OCI-LY1 (cell line): ENCODE measurements around the gene TSHR.
"Not testable (repeated sequence)": the region's sequence is repeated elsewhere in the genome, so short reads cannot be mapped to it uniquely, and the experiment has no call there.

Experiments
- H2AFZ ChIP-seq: fragments of 200-600 bp; sonication (generic), shearing (Covaris generic); 2 replicates; pipeline ENCODE4 v1.6.0; 2014; ENCODE audit warnings: antibody characterized with exemption, mild to moderate bottlenecking, low read length
- H3F3A ChIP-seq: fragments of 200-600 bp; sonication (generic), shearing (Covaris generic); 2 replicates; pipeline ENCODE4 v1.6.0; 2014; ENCODE audit warnings: mild to moderate bottlenecking, antibody characterized with exemption, low read length, moderate library complexity; ENCODE audit not compliant: insufficient read depth
- H3K27ac ChIP-seq: fragments of 200-600 bp; sonication (generic); 2 replicates; pipeline ENCODE4 v1.5.1; 2014; ENCODE audit warnings: low read length, mixed run types, mild to moderate bottlenecking, low read depth; ENCODE audit not compliant: poor library complexity, severe bottlenecking
- H3K27me3 ChIP-seq: fragments of 200-600 bp; sonication (generic); 2 replicates; pipeline ENCODE4 v1.6.0; 2014; ENCODE audit warnings: antibody characterized with exemption, mild to moderate bottlenecking, low read length, moderate library complexity; ENCODE audit not compliant: insufficient read depth
- H3K36me3 ChIP-seq: fragments of 200-600 bp; sonication (generic); 2 replicates; pipeline ENCODE4 v1.6.1; 2014; ENCODE audit warnings: mild to moderate bottlenecking, antibody characterized with exemption, low read length, moderate library complexity, mixed read lengths; ENCODE audit not compliant: insufficient read depth
- H3K4me1 ChIP-seq: fragments of 200-600 bp; sonication (generic); 2 replicates; pipeline ENCODE4 v1.5.1; 2014; ENCODE audit warnings: mild to moderate bottlenecking, low read length, moderate library complexity; ENCODE audit not compliant: insufficient read depth, severe bottlenecking
- H3K4me2 ChIP-seq: fragments of 200-600 bp; sonication (generic), shearing (Covaris generic); 2 replicates; pipeline ENCODE4 v1.6.1; 2014; ENCODE audit warnings: low read length
- H3K4me3 ChIP-seq: fragments of 200-600 bp; sonication (generic); 2 replicates; pipeline ENCODE4 v1.5.1; 2014; ENCODE audit warnings: low read length, low read depth, mild to moderate bottlenecking, mixed read lengths; ENCODE audit not compliant: poor library complexity, severe bottlenecking
- H3K79me2 ChIP-seq: fragments of 200-600 bp; shearing (Covaris generic); 2 replicates; pipeline ENCODE4 v1.6.1; 2016; ENCODE audit warnings: mixed run types, low read length, mixed read lengths; ENCODE audit not compliant: insufficient read depth
- H3K9ac ChIP-seq: fragments of 200-600 bp; sonication (generic), shearing (Covaris generic); 2 replicates; pipeline ENCODE4 v1.6.1; 2014; ENCODE audit warnings: mild to moderate bottlenecking, low read length, mixed read lengths
- H3K9me2 ChIP-seq: fragments of 200-600 bp; sonication (generic), shearing (Covaris generic); 2 replicates; pipeline ENCODE4 v1.6.1; 2014; ENCODE audit warnings: low read depth, mild to moderate bottlenecking, low read length, mixed read lengths
- H3K9me3 ChIP-seq: fragments of 200-600 bp; shearing (Covaris generic); 2 replicates; pipeline ENCODE4 v1.6.1; 2014; ENCODE audit warnings: low read length, mixed read lengths
- H4K20me1 ChIP-seq: fragments of 200-600 bp; sonication (generic), shearing (Covaris generic); 2 replicates; pipeline ENCODE4 v1.6.0; 2016; ENCODE audit warnings: mild to moderate bottlenecking, low read length; ENCODE audit not compliant: insufficient read depth
- EZH2 ChIP-seq: fragments of 200-600 bp; sonication (generic), shearing (Covaris generic); IDR thresholded peaks from 2 replicates; pipeline ENCODE4 v1.8.0; 2017; ENCODE audit warnings: borderline replicate concordance, mixed run types, mild to moderate bottlenecking, antibody characterized with exemption, low read length, moderate library complexity, mixed read lengths
- TF ChIP-seq, protein P1 (sequence below): fragments of 200-600 bp; sonication (generic), shearing (Covaris generic); IDR thresholded peaks from 2 replicates; pipeline ENCODE4 v1.5.1; 2017; ENCODE audit warnings: mild to moderate bottlenecking, antibody characterized with exemption, low read length, moderate library complexity, mixed read lengths

Gene TSHR

DNA sequence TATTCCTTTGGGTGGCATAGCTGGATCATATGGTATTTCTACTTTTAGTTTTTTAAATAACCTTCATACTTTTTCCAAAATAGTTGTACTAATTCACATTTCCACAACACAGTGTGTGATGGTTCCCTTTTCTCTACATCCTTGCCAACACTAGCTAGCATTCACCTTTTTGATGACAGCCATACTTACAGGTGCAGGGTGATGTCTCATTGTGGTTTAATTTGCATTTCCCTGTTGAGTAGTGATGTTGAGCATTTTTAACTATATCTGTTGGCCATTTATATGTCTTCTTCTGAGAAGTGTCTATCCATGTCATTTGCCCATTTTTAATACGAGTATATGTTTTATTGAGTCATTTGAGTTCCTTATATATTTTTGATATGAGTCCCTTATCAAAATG, 96.1 kb downstream of the TSHR start:
- H3K4me3 ChIP-seq = no peak overlapping the region
- H3K27ac ChIP-seq = no peak overlapping the region
- TF ChIP-seq, protein P1, sequence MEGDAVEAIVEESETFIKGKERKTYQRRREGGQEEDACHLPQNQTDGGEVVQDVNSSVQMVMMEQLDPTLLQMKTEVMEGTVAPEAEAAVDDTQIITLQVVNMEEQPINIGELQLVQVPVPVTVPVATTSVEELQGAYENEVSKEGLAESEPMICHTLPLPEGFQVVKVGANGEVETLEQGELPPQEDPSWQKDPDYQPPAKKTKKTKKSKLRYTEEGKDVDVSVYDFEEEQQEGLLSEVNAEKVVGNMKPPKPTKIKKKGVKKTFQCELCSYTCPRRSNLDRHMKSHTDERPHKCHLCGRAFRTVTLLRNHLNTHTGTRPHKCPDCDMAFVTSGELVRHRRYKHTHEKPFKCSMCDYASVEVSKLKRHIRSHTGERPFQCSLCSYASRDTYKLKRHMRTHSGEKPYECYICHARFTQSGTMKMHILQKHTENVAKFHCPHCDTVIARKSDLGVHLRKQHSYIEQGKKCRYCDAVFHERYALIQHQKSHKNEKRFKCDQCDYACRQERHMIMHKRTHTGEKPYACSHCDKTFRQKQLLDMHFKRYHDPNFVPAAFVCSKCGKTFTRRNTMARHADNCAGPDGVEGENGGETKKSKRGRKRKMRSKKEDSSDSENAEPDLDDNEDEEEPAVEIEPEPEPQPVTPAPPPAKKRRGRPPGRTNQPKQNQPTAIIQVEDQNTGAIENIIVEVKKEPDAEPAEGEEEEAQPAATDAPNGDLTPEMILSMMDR = no peak
- no peak for TF ChIP-seq EZH2

GRCh38 chr14:81054057-81054456, 98.6 kb downstream of the TSHR start:
- not testable (repeated sequence) for H3K9me2 ChIP-seq, H2AFZ ChIP-seq, H4K20me1 ChIP-seq, H3K4me3 ChIP-seq, H3K36me3 ChIP-seq, H3K27me3 ChIP-seq, H3K27ac ChIP-seq, H3K4me1 ChIP-seq, H3K9me3 ChIP-seq, H3F3A ChIP-seq, H3K4me2 ChIP-seq, H3K9ac ChIP-seq, H3K79me2 ChIP-seq

More for the DNA sequence above, 96.1 kb downstream of the TSHR start:
- Histone ChIP-seq H3K4me1 (no peaks in the 10 kb centered on the region), H3K79me2 (no peaks in the 10 kb centered on the region), H3K27me3 (no peaks in the 10 kb centered on the region), H3K9ac (no peak overlapping the region), H3K4me2 (no peak overlapping the region), H3K9me2 (no peaks in the 10 kb centered on the region), H3K9me3 (0 out of 2 replicates have a peak, but pooled peaks cover 5% of the 10 kb centered on the region), H3F3A (no peaks in the 10 kb centered on the region), H2AFZ (no peak overlapping the region), H4K20me1 (no peaks in the 10 kb centered on the region), H3K36me3 (no peaks in the 10 kb centered on the region)

DNA sequence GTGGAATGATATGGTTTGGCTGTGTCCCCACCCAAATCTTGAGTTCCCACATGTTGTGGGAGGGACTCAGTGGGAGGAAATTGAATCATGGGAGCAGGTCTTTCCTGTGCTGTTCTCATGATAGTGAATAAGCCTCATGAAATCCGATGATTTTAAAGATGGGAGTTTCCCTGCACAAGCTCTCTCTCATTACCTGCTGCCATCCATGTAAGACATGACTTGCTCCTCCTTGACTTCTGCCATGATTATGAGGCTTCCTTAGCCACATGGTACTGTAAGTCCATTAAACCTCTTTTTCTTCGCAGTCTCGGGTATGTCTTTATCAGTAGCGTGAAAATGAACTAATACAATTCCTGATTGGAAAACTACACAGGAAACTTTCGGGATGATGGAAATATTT, 100.5 kb downstream of the TSHR start:
- Histone ChIP-seq H3K4me1 (no peaks in the 10 kb centered on the region), H3K9me3 (0 out of 2 replicates have a peak, but pooled peaks cover 5% of the 10 kb centered on the region), H3K4me2 (no peak overlapping the region), H3K4me3 (no peak overlapping the region), H3K27ac (no peak overlapping the region), H4K20me1 (no peaks in the 10 kb centered on the region), H3K27me3 (no peaks in the 10 kb centered on the region), H3K9me2 (no peaks in the 10 kb centered on the region), H3F3A (no peaks in the 10 kb centered on the region), H3K36me3 (no peaks in the 10 kb centered on the region), H3K79me2 (no peaks in the 10 kb centered on the region), H3K9ac (no peak overlapping the region), H2AFZ (no peak overlapping the region)
- no peak for TF ChIP-seq EZH2
- TF ChIP-seq, protein P1 = no peak

DNA sequence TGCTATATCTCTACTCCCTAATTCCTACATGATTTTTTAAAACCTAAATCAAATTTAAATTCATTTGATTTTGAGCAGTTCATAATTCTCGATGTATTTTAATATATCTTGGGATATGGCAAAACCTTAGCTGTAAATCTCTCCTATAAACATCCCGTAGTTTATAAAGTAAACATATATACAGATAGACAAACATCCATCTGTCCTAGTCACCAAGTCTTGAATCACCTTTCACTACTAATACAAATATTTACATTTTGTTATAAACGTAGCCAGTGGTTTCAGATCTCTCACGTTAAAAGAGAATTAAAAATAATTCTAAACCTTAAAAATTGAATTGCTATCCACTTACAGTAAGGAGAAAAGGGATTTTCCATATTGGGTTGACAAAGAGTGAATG, 107.0 kb downstream of the TSHR start:
- Histone ChIP-seq H3K9ac (no peak overlapping the region), H3K27ac (no peak overlapping the region), H3K9me3 (no peaks in the 10 kb centered on the region), H3K79me2 (no peaks in the 10 kb centered on the region), H3F3A (no peaks in the 10 kb centered on the region), H3K9me2 (no peaks in the 10 kb centered on the region), H3K4me1 (no peaks in the 10 kb centered on the region), H3K4me2 (no peak overlapping the region), H2AFZ (no peak overlapping the region), H4K20me1 (no peaks in the 10 kb centered on the region), H3K27me3 (no peaks in the 10 kb centered on the region), H3K4me3 (no peak overlapping the region), H3K36me3 (no peaks in the 10 kb centered on the region)
- TF ChIP-seq, protein P1 = no peak
- TF ChIP-seq EZH2 = no peak
